Astrocyte (in vitro differentiated cells and primary cell): Measurements from ENCODE around the gene FBXL12. TPM values are rescaled to one million over a fixed set of nuclear protein-coding genes. Genes with fewer than 3 reads are reported as not detected.

Experiments used
- DNase-seq: peaks from one replicate; pipeline ENCODE4 v3.0.0-alpha.2; 2010; ENCODE audit warnings: low read depth
- FAIRE-seq: peaks from 2 replicates; lab custom pipeline; 2011; peaks lifted over from hg19 to GRCh38; lab: Jason Lieb, UNC
- H2AFZ ChIP-seq: 2 replicates; pipeline ENCODE4 v1.6.0; 2012; ENCODE audit warnings: low read depth, low read length, inconsistent platforms
- H3K27ac ChIP-seq: 2 replicates; pipeline ENCODE4 v1.5.1; 2011; ENCODE audit warnings: low read depth, low read length, inconsistent platforms
- H3K27me3 ChIP-seq: 2 replicates; pipeline ENCODE4 v1.6.0; 2011; ENCODE audit warnings: low read length, inconsistent platforms; ENCODE audit not compliant: insufficient read depth
- H3K36me3 ChIP-seq: 2 replicates; pipeline ENCODE4 v1.5.1; 2011; ENCODE audit warnings: low read length, inconsistent platforms; ENCODE audit not compliant: insufficient read depth
- H3K4me1 ChIP-seq: 2 replicates; pipeline ENCODE4 v1.5.1; 2011; ENCODE audit warnings: low read length, inconsistent platforms; ENCODE audit not compliant: insufficient read depth
- H3K4me2 ChIP-seq: 2 replicates; pipeline ENCODE4 v1.6.0; 2012; ENCODE audit warnings: low read length, inconsistent platforms
- H3K4me3 ChIP-seq: 2 replicates; pipeline ENCODE4 v1.5.1; 2011; ENCODE audit warnings: low read depth, mild to moderate bottlenecking, low read length, inconsistent platforms; ENCODE audit not compliant: insufficient read depth
- H3K79me2 ChIP-seq: 2 replicates; pipeline ENCODE4 v1.6.0; 2012; ENCODE audit warnings: mild to moderate bottlenecking, low read length, inconsistent platforms; ENCODE audit not compliant: insufficient read depth
- H3K9ac ChIP-seq: 2 replicates; pipeline ENCODE4 v1.6.0; 2012; ENCODE audit warnings: mild to moderate bottlenecking, low read length, inconsistent platforms
- H3K9me3 ChIP-seq: 2 replicates; pipeline ENCODE4 v1.5.1; 2012; ENCODE audit warnings: low read depth, mild to moderate bottlenecking, low read length, inconsistent platforms; ENCODE audit not compliant: insufficient read depth
- H4K20me1 ChIP-seq: 2 replicates; pipeline ENCODE4 v1.6.0; 2012; ENCODE audit warnings: low read length, inconsistent platforms; ENCODE audit not compliant: insufficient read depth
- H3K27ac Mint-ChIP-seq: one replicate; pipeline ENCODE4 v1.8.0; 2021; ENCODE audit warnings: mild to moderate bottlenecking, mixed read lengths; ENCODE audit not compliant: unreplicated experiment
- H3K27me3 Mint-ChIP-seq: one replicate; pipeline ENCODE4 v1.8.0; 2021; ENCODE audit warnings: low read depth, mixed read lengths; ENCODE audit not compliant: unreplicated experiment
- H3K36me3 Mint-ChIP-seq: one replicate; pipeline ENCODE4 v1.8.0; 2021; ENCODE audit warnings: low read depth, mixed read lengths; ENCODE audit not compliant: unreplicated experiment
- H3K4me1 Mint-ChIP-seq: one replicate; pipeline ENCODE4 v1.8.0; 2021; ENCODE audit warnings: low read depth, mixed read lengths; ENCODE audit not compliant: unreplicated experiment
- H3K4me3 Mint-ChIP-seq: one replicate; pipeline ENCODE4 v1.8.0; 2021; ENCODE audit warnings: mild to moderate bottlenecking, moderate library complexity, mixed read lengths; ENCODE audit not compliant: unreplicated experiment
- H3K9me3 Mint-ChIP-seq: one replicate; pipeline ENCODE4 v1.8.0; 2021; ENCODE audit warnings: mild to moderate bottlenecking, mixed read lengths; ENCODE audit not compliant: unreplicated experiment
- CTCF ChIP-seq: IDR thresholded peaks from 2 replicates; pipeline ENCODE4 v1.5.1; 2011; ENCODE audit warnings: low read depth, mild to moderate bottlenecking, inconsistent platforms, low read length, moderate library complexity; ENCODE audit not compliant: insufficient read depth
- EZH2 ChIP-seq: IDR thresholded peaks from 2 replicates; pipeline ENCODE4 v1.6.1; 2012; ENCODE audit warnings: mild to moderate bottlenecking, low read length, inconsistent platforms; ENCODE audit not compliant: insufficient read depth
- total RNA-seq: library from RNA; stranded (reverse); gene quantifications from 2 replicates; pipeline ENCODE4 v1.2.1, GENCODE V29; 2021

Gene FBXL12
- total RNA-seq, 1 donor from 2014 or later = 54.2 TPM

- Mint-ChIP-seq H3K4me1 (peaks cover 6% of the 10 kb centered on the region), H3K36me3 (peaks cover 32% of the 10 kb centered on the region), H3K9me3 (no peaks in the 10 kb centered on the region), H3K27me3 (no peaks in the 10 kb centered on the region), H3K4me3 (no peak overlapping the region), H3K27ac (peak overlapping the region; percentile 58)
- Histone ChIP-seq H2AFZ (no peak overlapping the region), H3K4me3 (no peak overlapping the region), H3K9me3 (no peaks in the 10 kb centered on the region), H3K4me1 (peaks cover 10% of the 10 kb centered on the region), H3K27me3 (no peaks in the 10 kb centered on the region), H3K27ac (no peak overlapping the region), H3K79me2 (peaks cover 19% of the 10 kb centered on the region), H3K4me2 (no peak overlapping the region), H3K9ac (no peak overlapping the region), H3K36me3 (peaks cover 21% of the 10 kb centered on the region), H4K20me1 (peaks cover 67% of the 10 kb centered on the region)
- no peak for FAIRE-seq
- TF ChIP-seq CTCF (no peak), EZH2 (no peak)
- DNase-seq = no peak
Observed at GRCh38 chr19:9842834-9843625, 24.2 kb upstream of the FBXL12 start.

- Histone ChIP-seq H2AFZ (no peak overlapping the region), H3K4me3 (no peak overlapping the region), H3K4me2 (no peak overlapping the region), H3K4me1 (peaks cover 10% of the 10 kb centered on the region), H3K79me2 (peaks cover 31% of the 10 kb centered on the region), H3K9ac (no peak overlapping the region), H3K27ac (no peak overlapping the region), H3K27me3 (no peaks in the 10 kb centered on the region), H3K9me3 (no peaks in the 10 kb centered on the region), H3K36me3 (peaks cover 21% of the 10 kb centered on the region), H4K20me1 (peaks cover 47% of the 10 kb centered on the region)
- Mint-ChIP-seq H3K36me3 (peaks cover 21% of the 10 kb centered on the region), H3K27me3 (no peaks in the 10 kb centered on the region), H3K27ac (no peak overlapping the region), H3K4me1 (no peaks in the 10 kb centered on the region), H3K4me3 (no peak overlapping the region), H3K9me3 (no peaks in the 10 kb centered on the region)
- DNase-seq (no peak), FAIRE-seq (no peak)
- TF ChIP-seq CTCF (no peak), EZH2 (no peak)
Observed at GRCh38 chr19:9839415-9839814, 20.5 kb upstream of the FBXL12 start.

GRCh38 chr19:9838324-9838723, 19.4 kb upstream of the FBXL12 start:
- Histone ChIP-seq H3K9ac (no peak overlapping the region), H3K79me2 (peaks cover 31% of the 10 kb centered on the region), H2AFZ (no peak overlapping the region), H3K4me2 (no peak overlapping the region), H3K36me3 (peaks cover 14% of the 10 kb centered on the region), H4K20me1 (peaks cover 43% of the 10 kb centered on the region), H3K27me3 (no peaks in the 10 kb centered on the region), H3K27ac (no peak overlapping the region), H3K4me1 (peaks cover 10% of the 10 kb centered on the region), H3K9me3 (no peaks in the 10 kb centered on the region), H3K4me3 (no peak overlapping the region)
- FAIRE-seq = no peak
- Mint-ChIP-seq H3K4me3 (peak overlapping the region; percentile 74), H3K27me3 (no peaks in the 10 kb centered on the region), H3K4me1 (no peaks in the 10 kb centered on the region), H3K36me3 (peaks cover 20% of the 10 kb centered on the region), H3K9me3 (no peaks in the 10 kb centered on the region), H3K27ac (no peak overlapping the region)
- DNase-seq = no peak
- no peak for TF ChIP-seq CTCF
- no peak for TF ChIP-seq EZH2
